Stomach (tissue), 9 donors: Measurements from ENCODE around the gene IQCE. TPM values are rescaled to one million over a fixed set of nuclear protein-coding genes. Genes with fewer than 3 reads are reported as not detected.

Experiments used
- DNase-seq, 2 donors: peaks; one replicate each; pipeline versions ENCODE4 v3.0.0 to v3.0.0-alpha.2; 2013 to 2019
- H3K27ac ChIP-seq, 5 donors: fragments of 200-600 bp in 4 of 5; sonication (generic) in 4 of 5; one replicate each; pipeline ENCODE4 v1.5.1; 2013 to 2019; ENCODE audit warnings: mild to moderate bottlenecking in 1 of 5, moderate library complexity in 1 of 5
- H3K27me3 ChIP-seq, 3 donors: fragments of 200-600 bp; sonication (generic); one replicate each; pipeline ENCODE4 v1.5.1; 2017 to 2019; ENCODE audit warnings: mixed run types in 1 of 3
- H3K36me3 ChIP-seq, 4 donors: fragments of 200-600 bp; sonication (generic); 1 replicate in 3 of 4; 2 replicates in 1 of 4; pipeline ENCODE4 v1.5.1; 2016 to 2019
- H3K4me1 ChIP-seq, 4 donors: fragments of 200-600 bp; sonication (generic); one replicate each; pipeline ENCODE4 v1.5.1; 2016 to 2019
- H3K4me3 ChIP-seq, 4 donors: fragments of 200-600 bp; sonication (generic) in 3 of 4; one replicate each; pipeline ENCODE4 v1.5.1; 2016 to 2019; ENCODE audit warnings: mild to moderate bottlenecking in 1 of 4
- H3K9me3 ChIP-seq, 4 donors: fragments of 200-600 bp; sonication (generic); one replicate each; pipeline ENCODE4 v1.5.1; 2016 to 2019
- EP300 ChIP-seq: sonication (generic); formaldehyde crosslinking; IDR thresholded peaks from one replicate; pipeline ENCODE4 v1.6.1; 2017; ENCODE audit warnings: antibody characterized with exemption
- POLR2A ChIP-seq, 4 donors: fragments of 450-650 bp; IDR thresholded peaks; one replicate each; pipeline ENCODE4 v1.6.1; 2016; ENCODE audit warnings: antibody characterized with exemption in 4 of 4, control low read depth in 2 of 4, mild to moderate bottlenecking in 1 of 4, moderate library complexity in 1 of 4
- POLR2AphosphoS5 ChIP-seq, 3 donors: sonication (generic); formaldehyde crosslinking; IDR thresholded peaks; one replicate each; pipeline ENCODE4 v1.6.1; 2016; ENCODE audit warnings: antibody characterized with exemption in 3 of 3
- WGBS, 5 donors: extraction: QIAGEN DNeasy Blood & Tissue Kit in 3 of 5; methylation state at CpG; one replicate each; pipeline versions ENCODE4 v1.1.5 to v1.1.7; 2013 to 2018; 5-methylcytosine and 5-hydroxymethylcytosine counted together
- intact Hi-C: fragments of 100-400 bp; cut with DNase I; formaldehyde crosslinking; loops from one replicate; pipeline ENCODE4 v1.15.1; 2023; ENCODE audit warnings: low total_unique reads
- polyA plus RNA-seq, 3 donors: library from polyadenylated mRNA; stranded (reverse); fragments of 200-250 nt; gene quantifications; one replicate each; pipeline ENCODE4 v1.2.3, GENCODE V29; 2013
- total RNA-seq, 5 donors: library from RNA; depleted of rRNA; stranded (reverse); fragments of >200 nt; gene quantifications; one replicate each; pipeline versions ENCODE4 v1.1.0 to v1.2.3, GENCODE V29; 2014 to 2016
- TF ChIP-seq, protein P1 (sequence below), 7 experiments: fragments of 450-650 bp in 4 of 7; fragments of 200-600 bp in 3 of 7; sonication (generic) in 3 of 7; IDR thresholded peaks; one replicate each; pipeline ENCODE4 v1.5.1; 2016 to 2019; ENCODE audit warnings: antibody characterized with exemption in 7 of 7, control low read depth in 2 of 7, mild to moderate bottlenecking in 1 of 7
- donor health status: healthy with polysubstance abuse.
- donor health status: Bipolar disorder and iron deficiency.
- donor health status: healthy.

IQCE gene
- total and polyA plus RNA-seq, 8 donors, result 1.8 to 248 (median 10.9) TPM

DNA sequence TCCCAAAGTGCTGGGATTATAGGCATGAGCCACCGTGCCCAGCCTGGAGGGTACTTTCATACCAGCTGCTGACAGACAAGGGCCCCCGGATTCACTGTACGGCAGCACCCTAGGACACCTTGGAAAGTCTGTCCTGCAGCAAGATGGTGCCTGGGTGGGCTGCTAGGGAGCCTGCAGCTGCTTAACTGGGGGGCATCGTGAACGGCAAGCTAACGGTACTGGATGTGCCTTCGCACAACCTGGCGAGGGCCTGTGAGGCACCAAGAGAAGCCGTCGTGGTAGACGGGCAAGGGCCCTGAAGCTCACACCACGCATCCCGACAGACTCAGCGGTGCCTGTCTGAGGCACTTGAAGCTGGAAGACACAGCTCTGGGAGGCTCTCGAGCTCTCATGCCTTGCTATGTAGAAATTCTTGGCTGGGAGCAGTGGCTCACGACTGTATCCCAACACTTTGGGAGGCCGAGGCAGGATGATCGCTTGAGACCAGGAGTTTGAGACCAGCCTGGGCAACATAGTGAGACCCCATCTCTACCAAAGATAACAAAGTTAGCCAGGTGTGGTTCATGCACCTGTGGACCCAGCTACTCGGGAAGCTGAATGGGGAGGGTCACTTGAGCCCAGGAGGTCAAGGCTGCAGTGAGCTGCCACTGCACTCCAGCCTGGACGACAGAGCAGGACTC is 12.9 kb upstream of the IQCE start:
- no peaks in the 10 kb centered on the region for H3K27me3 ChIP-seq
- no peaks in the 10 kb centered on the region for H3K4me1 ChIP-seq
- intact Hi-C loops, result no loop called here
- no peak overlapping the region for H3K27ac ChIP-seq
- H3K36me3 ChIP-seq, result peaks cover 58 to 97% (median 95%) of the 10 kb centered on the region in 4 donors
- H3K4me3 ChIP-seq, result no peak overlapping the region
- no peak for TF ChIP-seq EP300
- TF ChIP-seq, protein P1, sequence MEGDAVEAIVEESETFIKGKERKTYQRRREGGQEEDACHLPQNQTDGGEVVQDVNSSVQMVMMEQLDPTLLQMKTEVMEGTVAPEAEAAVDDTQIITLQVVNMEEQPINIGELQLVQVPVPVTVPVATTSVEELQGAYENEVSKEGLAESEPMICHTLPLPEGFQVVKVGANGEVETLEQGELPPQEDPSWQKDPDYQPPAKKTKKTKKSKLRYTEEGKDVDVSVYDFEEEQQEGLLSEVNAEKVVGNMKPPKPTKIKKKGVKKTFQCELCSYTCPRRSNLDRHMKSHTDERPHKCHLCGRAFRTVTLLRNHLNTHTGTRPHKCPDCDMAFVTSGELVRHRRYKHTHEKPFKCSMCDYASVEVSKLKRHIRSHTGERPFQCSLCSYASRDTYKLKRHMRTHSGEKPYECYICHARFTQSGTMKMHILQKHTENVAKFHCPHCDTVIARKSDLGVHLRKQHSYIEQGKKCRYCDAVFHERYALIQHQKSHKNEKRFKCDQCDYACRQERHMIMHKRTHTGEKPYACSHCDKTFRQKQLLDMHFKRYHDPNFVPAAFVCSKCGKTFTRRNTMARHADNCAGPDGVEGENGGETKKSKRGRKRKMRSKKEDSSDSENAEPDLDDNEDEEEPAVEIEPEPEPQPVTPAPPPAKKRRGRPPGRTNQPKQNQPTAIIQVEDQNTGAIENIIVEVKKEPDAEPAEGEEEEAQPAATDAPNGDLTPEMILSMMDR (IDR thresholded peaks at IDR 0.05), result no peak
- TF ChIP-seq POLR2AphosphoS5 (IDR thresholded peaks at IDR 0.05), result no peak
- no peak for TF ChIP-seq POLR2A (IDR thresholded peaks at IDR 0.05)
- no peaks in the 10 kb centered on the region for H3K9me3 ChIP-seq
- WGBS, 5 donors, result 92 to 98% (median 95%) methylated on average over 15 to 20 of the region's 20 CpGs
- DNase-seq, result no peak

DNA sequence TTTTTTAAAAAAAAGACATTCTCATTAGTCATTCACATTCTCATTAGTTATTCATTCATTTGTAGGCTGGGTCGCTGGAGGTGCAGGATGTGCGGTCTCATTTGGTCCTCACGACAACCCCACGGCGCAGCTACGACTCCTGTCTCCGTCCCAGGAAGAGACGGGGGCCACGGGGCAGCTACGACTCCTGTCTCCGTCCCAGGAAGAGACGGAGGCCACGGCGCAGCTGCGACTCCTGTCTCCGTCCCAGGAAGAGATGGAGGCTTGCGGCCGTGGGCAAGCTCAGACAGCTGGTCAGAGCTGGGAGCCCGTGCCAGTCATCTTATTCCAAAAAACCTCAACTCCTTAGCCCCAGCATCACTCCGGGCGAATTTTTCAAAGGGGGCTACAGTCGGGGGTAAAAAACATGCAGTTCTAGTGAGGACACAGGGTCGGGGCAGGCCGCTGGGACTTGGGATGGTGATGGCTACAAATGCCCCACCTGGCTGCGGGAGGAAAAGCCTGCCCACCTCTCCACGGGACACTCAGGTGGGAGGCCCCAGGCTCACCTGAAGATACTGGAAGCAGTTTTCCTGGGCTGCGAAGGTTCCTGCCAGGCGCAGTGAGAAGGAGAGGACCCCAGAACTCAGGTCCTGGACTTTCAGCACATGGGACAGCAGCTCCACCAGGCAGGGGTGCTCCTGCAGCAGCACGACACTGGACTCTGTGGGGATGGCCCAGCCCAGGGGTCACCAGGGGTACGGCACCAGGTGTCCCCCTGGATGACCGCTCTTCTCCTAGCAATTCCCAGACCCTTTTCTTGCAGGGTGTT is 11.8 kb upstream of the IQCE start:
- H3K4me3 ChIP-seq, result no peak overlapping the region
- no peaks in the 10 kb centered on the region for H3K9me3 ChIP-seq
- TF ChIP-seq POLR2A (IDR thresholded peaks at IDR 0.05) (no peak), POLR2AphosphoS5 (IDR thresholded peaks at IDR 0.05) (no peak), EP300 (no peak)
- TF ChIP-seq, protein P1 (IDR thresholded peaks at IDR 0.05), result no peak
- H3K36me3 ChIP-seq, result peaks cover 49 to 93% (median 90%) of the 10 kb centered on the region in 4 donors
- 84 to 96% (median 93%) methylated on average over 29 to 31 of the region's 31 CpGs for WGBS, 5 donors
- H3K27ac ChIP-seq, result no peak overlapping the region
- no peaks in the 10 kb centered on the region for H3K27me3 ChIP-seq
- no peak for DNase-seq
- intact Hi-C loops, result no loop called here
- H3K4me1 ChIP-seq, result no peaks in the 10 kb centered on the region

- WGBS, 5 donors, result 94 to 98% (median 96%) methylated on average over 8 of the region's 8 CpGs
- no peak overlapping the region for H3K27ac ChIP-seq
- peaks cover 13 to 53% (median 49%) of the 10 kb centered on the region in 4 donors for H3K36me3 ChIP-seq
- no peaks in the 10 kb centered on the region for H3K9me3 ChIP-seq
- intact Hi-C loops, result no loop called here
- TF ChIP-seq, protein P1 (IDR thresholded peaks at IDR 0.05), result no peak
- TF ChIP-seq POLR2AphosphoS5 (IDR thresholded peaks at IDR 0.05) (no peak), POLR2A (IDR thresholded peaks at IDR 0.05) (no peak), EP300 (no peak)
- H3K4me3 ChIP-seq, result no peak overlapping the region
- no peak for DNase-seq
- H3K4me1 ChIP-seq, result peaks cover 19 to 37% (median 28%) of the 10 kb centered on the region in 4 donors
- H3K27me3 ChIP-seq, result no peaks in the 10 kb centered on the region
Observed at GRCh38 chr7:2551418-2551817, 7.4 kb upstream of the IQCE start.

GRCh38 chr7:2553108-2553507 is 5.7 kb upstream of the IQCE start:
- DNase-seq, result no peak
- intact Hi-C loops, result no loop called here
- TF ChIP-seq EP300, result no peak
- no peak for TF ChIP-seq POLR2AphosphoS5 (IDR thresholded peaks at IDR 0.05)
- TF ChIP-seq, protein P1 (IDR thresholded peaks at IDR 0.05), result no peak
- no peak for TF ChIP-seq POLR2A (IDR thresholded peaks at IDR 0.05)

More at GRCh38 chr7:2553108-2553507, 5.7 kb upstream of the IQCE start:
- 90 to 96% (median 95%) methylated on average over 10 of the region's 10 CpGs for WGBS, 5 donors
- H3K36me3 ChIP-seq, result peaks cover 3 to 36% (median 32%) of the 10 kb centered on the region in 4 donors
- H3K4me3 ChIP-seq, result no peak overlapping the region
- H3K27me3 ChIP-seq, result no peaks in the 10 kb centered on the region
- no peak overlapping the region for H3K27ac ChIP-seq
- H3K9me3 ChIP-seq, result no peaks in the 10 kb centered on the region
- H3K4me1 ChIP-seq, result peaks cover 22 to 54% (median 39%) of the 10 kb centered on the region in 4 donors
